ENCODE measurements around the gene KRTAP12-1.
"Not testable (repeated sequence)": the region's sequence is repeated elsewhere in the genome, so short reads cannot be mapped to it uniquely, and the experiment has no call there.

KRTAP12-1 gene

GRCh38 chr21:44681152-44681551 lies 811 bp downstream of the KRTAP12-1 start:
- no peak for DNase-seq (ENCODE audit: low read depth, low spot score)
- H3K27ac ChIP-seq: no peak overlapping the region

DNA sequence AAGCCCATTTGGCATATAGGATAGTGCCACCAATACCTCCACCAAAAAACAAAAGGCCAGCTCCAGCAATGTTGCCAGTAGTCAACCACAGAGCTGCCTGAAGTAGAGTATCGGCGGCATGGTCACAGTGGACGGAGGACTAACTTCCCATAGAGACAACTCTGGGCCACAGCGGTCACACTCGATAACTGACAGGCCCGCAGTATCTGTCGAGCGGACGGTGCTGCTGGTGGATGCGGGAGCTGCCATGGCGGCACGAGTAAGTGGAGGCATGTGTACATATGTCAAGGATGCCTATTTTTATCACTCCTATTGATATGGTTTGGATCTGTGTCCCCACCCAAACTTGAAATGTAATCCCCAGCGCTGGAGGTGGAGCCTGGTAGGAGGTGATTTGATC lies 4.1 kb downstream of the KRTAP12-1 start:
- H3K27ac ChIP-seq: no peak overlapping the region
- no peak for DNase-seq (ENCODE audit: low read depth, low spot score)

DNA sequence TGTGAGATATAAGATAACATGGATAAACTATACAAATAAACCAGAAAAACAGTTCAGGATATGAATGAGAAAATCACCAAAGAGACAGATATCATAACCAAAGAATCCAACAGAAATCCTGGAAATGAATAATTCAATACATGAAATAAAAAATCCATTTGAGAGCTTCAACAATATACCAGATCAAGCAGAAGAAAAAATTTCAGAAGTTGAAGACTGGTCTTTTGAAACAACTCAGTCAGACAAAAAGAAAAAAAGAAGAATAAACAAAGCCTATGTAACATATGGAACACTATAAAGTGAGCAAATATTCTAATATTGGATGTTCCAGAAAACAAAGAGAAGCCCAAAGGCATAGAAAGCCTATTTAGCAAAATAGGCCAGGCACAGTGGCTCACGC lies 10.1 kb downstream of the KRTAP12-1 start:
- DNase-seq (ENCODE audit: low read depth, low spot score): no peak
- H3K27ac ChIP-seq: no peak overlapping the region

DNA sequence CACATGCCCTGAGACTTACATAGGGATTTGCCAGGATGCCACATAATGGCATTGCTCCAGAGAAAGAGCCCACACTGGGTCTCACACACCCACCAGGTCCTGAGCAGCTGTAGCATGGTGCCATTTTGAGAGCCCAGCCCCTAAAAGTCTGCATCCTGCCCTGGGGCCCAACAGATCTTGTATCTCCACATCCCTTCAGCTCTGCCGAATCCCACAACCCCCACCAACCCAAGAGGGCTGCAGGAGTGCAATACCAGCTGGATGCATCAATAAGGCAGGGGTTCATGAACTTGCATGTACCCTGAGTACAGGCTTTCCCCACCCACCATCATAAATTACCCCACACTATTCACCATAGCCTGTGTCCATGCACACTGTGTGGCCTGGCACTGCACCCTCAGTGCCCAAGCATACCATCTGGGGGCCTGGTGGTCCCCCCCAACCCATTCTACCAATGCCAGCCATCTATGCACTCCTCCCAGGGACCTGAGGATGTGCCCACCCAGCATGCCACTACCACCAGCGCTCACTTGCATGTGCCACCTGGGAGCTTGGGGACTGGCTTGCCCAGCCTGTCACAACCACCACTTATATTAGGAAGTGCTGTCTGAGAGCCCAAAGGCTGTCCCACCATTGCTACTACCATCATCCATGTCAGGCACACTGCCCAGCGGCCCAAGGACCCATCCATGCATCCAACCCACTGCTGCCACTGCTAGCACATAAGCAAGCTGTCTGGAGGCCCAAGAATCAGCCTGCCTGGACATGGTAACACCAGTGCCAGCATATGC lies 11.1 kb downstream of the KRTAP12-1 start:
- H3K27ac ChIP-seq: no peak overlapping the region
- no peak for DNase-seq (ENCODE audit: low read depth, low spot score)

DNA sequence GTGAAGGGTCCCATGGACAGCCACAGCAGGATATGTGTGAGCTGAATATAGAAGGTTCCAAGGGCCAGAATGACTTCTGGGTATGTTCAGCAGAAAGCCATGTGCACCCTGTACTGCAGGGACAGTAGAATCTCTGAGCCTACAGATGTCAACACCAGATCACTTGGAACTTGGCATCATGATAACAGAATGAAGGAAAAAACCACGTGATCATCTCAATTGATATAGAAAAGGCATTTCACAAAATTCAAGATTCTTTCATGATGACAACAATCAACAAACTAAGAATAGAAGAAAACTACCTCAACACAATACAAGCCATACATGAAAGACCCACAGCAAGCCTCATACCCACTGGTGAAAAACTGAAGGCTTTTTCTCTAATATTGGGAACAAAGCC lies 14.4 kb downstream of the KRTAP12-1 start:
- DNase-seq (ENCODE audit: low read depth, low spot score): no peak

GRCh38 chr21:44666401-44667320 lies 15.3 kb downstream of the KRTAP12-1 start, which contains the start of gene KRTAP12-2:
Gene KRTAP12-2, minus strand, starts transcription at chr21:44666927. Its CDS starts 41 bp downstream, at chr21:44666886.
- H3K27ac ChIP-seq: no peak within 1 kb of the TSS
- peak; percentile 3 for DNase-seq (ENCODE audit: low read depth, low spot score)

More for the DNA sequence above, 14.4 kb downstream of the KRTAP12-1 start:
- H3K27ac ChIP-seq: no peak overlapping the region

DNA sequence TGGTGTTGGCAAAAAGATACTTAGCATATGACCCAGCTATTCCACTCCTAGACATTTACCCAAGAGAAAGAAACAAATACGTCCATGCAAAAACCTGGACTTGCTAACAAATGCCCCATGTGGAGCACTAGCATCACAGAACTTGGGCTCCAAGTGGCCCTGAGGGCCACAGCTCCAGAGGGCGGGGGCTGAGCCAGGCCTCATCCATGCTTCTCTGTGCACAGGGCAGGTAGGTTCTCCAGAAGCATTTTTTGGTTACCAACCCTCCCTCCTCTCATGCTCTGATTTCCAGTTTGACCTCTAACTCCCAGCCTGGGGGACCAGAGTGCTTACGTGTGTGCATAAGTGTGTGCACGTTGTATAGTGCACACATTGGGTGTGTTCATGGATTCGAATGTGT lies 17.3 kb downstream of the KRTAP12-1 start:
- H3K27ac ChIP-seq: no peak overlapping the region
- DNase-seq (ENCODE audit: low read depth, low spot score): no peak

DNA sequence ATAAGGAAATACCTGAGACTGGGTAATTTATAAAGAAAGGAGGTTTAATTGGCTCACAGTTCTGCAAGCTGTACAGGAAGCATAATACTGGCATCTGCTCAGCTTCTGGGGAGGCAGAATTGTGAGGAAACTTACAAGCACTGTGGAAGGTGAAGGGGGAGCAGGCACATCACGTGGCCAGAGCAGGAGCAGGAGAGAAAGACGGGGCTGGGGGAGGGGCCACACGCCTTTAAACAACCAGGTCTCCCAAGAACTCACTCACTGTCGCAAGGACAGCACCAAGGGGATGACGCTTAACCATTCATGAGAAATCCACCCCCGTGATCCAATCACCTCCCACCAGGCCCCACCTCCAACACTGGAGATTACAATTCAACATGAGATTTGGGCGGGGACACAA lies 20.4 kb downstream of the KRTAP12-1 start:
- H3K27ac ChIP-seq; DNase-seq (ENCODE audit: low read depth, low spot score): not testable (repeated sequence)

DNA sequence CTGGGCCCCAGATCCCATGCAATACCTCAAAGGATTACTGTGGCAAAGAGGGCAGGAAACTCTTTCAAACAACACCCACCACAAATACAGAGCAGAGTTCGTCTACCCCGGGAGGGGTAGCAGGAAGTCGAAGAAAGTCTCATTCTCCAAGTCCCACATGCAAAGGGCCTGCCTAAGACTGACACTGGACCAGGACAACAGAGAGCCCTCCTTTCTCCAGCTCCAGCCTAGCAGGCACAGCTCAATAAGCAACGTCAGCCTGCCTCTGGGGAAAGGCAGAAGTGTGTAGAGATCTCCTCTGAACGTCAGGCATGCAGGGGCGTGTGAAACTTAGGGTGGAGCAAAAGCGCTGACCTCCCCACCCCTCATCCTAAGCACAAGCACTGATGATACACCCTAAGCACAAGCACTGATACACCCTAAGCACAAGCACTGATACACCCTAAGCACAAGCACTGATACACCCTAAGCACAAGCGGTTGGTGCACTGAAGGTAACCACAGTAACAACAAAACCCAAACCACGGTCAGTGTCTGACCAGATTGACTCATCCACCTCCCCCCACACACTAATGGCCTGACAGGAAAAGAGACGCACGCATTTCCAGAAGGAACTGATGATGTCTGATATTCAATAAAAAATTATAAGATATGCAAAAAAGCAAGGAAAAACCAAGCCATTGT lies 22.9 kb downstream of the KRTAP12-1 start:
- no peak for DNase-seq (ENCODE audit: low read depth, low spot score)
- H3K27ac ChIP-seq: no peak overlapping the region

GRCh38 chr21:44658541-44658910 lies 23.4 kb downstream of the KRTAP12-1 start:
- no peak for DNase-seq (ENCODE audit: low read depth, low spot score)
- H3K27ac ChIP-seq: no peak overlapping the region

- no peak within 1 kb of the TSS for H3K27ac ChIP-seq
- DNase-seq (ENCODE audit: low read depth, low spot score): no peak
Measured at GRCh38 chr21:44657635-44658540, 24.1 kb downstream of the KRTAP12-1 start, which contains the start of gene KRTAP12-3. Gene KRTAP12-3, plus strand, starts transcription at chr21:44657932. Its CDS starts 48 bp downstream, at chr21:44657980.

- no peak overlapping the region for H3K27ac ChIP-seq
- DNase-seq (ENCODE audit: low read depth, low spot score): no peak
Measured at GRCh38 chr21:44656868-44657267, 25.1 kb downstream of the KRTAP12-1 start.

- no peak for DNase-seq (ENCODE audit: low read depth, low spot score)
- H3K27ac ChIP-seq: no peak within 1 kb of the TSS
Measured at GRCh38 chr21:44654576-44655175, 27.3 kb downstream of the KRTAP12-1 start, which contains the start of gene KRTAP12-4. Gene KRTAP12-4, minus strand, starts transcription at chr21:44654659. Its CDS starts 45 bp downstream, at chr21:44654614.

DNA sequence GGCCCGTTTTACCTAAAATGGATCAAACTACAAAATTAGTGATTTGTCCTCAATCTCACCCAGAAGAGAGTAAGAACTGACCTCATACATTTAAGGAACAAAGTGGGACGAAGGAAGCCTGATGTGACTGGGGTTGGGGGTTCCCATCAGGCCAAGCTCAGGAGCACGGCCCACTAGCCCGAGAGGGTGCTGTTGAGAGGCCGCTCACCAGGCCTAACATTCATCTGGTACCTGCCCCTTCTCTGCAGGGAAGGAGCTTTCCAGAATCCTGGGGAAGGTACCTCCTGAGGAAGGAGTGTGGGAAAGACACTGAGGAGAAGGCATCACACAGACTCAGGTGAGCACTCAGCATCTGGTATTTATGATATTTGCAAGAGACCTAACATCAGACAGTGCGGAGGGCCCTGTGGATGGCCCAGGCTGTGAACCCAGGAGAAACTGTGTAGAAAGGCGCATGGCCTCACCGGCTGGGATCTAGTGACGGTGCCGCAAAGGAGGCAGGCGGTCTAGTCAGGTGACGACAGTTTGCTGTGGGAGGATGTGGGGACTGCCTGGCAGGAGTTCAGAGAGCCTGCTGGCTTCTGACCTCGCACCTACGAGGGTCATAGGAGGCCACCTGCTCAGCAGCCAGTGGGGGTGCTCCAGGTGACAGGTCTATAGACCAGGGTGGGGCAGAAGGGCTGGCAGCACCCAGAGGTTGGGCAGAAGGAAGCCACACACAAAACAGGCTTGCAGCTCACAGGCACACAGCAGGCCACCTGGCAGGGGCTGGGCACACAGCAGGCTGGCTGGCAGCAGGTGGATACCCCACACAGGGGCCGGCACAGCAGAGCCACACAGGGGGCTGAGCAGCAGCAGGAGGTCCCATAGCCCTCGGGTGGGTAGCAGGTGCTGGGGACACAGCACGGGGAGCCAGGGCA lies 28.0 kb downstream of the KRTAP12-1 start:
- DNase-seq (ENCODE audit: low read depth, low spot score): no peak
- no peak overlapping the region for H3K27ac ChIP-seq

DNA sequence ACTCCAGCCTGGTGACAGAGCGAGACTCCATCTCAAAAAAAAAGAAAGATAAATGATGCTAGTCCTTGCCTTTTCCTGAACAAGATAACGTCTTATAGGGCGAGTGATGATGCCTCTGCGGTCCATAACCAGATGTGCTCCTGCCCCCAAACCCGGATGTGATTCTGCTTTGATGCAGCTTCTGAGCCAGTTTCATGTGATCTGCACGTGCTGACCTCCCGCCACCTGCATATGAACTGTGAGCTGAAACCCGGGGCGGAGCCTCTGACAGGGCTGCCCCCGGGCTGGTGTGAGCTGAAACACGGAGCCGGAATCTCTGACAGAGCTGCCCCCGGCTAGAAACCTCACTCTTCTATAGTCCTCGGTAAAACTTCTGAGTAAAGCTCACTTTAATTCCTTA lies 28.8 kb downstream of the KRTAP12-1 start:
- no peak for DNase-seq (ENCODE audit: low read depth, low spot score)
- no peak overlapping the region for H3K27ac ChIP-seq

DNA sequence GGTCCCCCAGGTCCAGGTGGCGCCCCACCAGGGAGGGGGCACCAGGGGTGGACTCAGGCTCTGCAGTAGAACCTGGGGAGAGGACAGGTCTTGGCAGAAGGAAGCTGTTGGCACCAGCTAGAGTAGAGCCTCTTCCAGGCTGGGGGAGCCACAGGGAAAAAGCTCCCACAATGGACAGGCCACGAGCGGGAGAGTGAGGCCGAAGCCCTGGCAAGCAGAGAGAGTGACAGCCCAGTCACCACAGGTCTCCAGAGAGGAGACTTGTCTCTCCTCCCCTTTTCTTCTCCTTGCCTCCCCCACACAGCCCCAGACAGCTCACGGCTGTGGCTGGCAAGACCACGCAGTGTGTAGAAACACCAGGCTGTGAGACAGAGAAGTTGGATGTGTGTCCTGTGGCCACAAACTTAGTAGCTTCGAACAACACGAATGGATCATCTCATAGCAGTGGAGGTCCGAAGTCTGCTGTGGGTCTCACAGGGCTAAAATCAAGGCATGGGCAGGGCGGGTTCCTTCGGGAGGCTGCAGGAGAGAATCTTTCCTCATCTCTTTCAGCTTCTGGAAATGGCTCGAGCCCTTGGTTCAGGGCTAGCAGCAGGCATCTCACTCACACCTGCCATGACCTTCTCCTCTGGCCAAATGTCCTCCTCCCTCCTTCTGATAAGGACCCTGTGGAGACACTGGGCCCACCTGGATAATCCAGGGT lies 30.8 kb downstream of the KRTAP12-1 start:
- no peak overlapping the region for H3K27ac ChIP-seq
- DNase-seq (ENCODE audit: low read depth, low spot score): no peak

- no peak overlapping the region for H3K27ac ChIP-seq
- DNase-seq (ENCODE audit: low read depth, low spot score): no peak
Measured at GRCh38 chr21:44650265-44650972, 31.5 kb downstream of the KRTAP12-1 start.

Measured in epithelial cell of prostate (primary cell).